Liver (tissue), 9 donors: ENCODE results near the gene PLIN1. TPM values are rescaled to one million over a fixed set of nuclear protein-coding genes. Genes with fewer than 3 reads are reported as not detected.

ENCODE experiments used
- DNase-seq: peaks from one replicate; pipeline ENCODE4 v3.0.0-alpha.2; 2017; ENCODE audit warnings: low spot score
- H3K27ac ChIP-seq, 2 donors: one replicate each; pipeline ENCODE4 v1.7.0; 2013; ENCODE audit warnings: inconsistent platforms in 2 of 2, low read length in 2 of 2, control low read depth in 1 of 2, low read depth in 1 of 2, mild to moderate bottlenecking in 1 of 2
- H3K27me3 ChIP-seq, 4 donors: one replicate each; pipeline versions ENCODE4 v1.6.1 to v1.7.0; 2013; ENCODE audit warnings: low read length in 3 of 4, inconsistent platforms in 1 of 4, mild to moderate bottlenecking in 1 of 4, moderate library complexity in 1 of 4; ENCODE audit not compliant: control insufficient read depth in 4 of 4, insufficient read depth in 4 of 4
- H3K36me3 ChIP-seq, 4 donors: one replicate each; pipeline versions ENCODE4 v1.6.1 to v1.7.0; 2013; ENCODE audit warnings: low read length in 3 of 4, mild to moderate bottlenecking in 3 of 4, low read depth in 1 of 4, moderate library complexity in 1 of 4; ENCODE audit not compliant: control insufficient read depth in 4 of 4, insufficient read depth in 3 of 4
- H3K4me1 ChIP-seq, 4 donors: one replicate each; pipeline versions ENCODE4 v1.6.1 to v1.7.0; 2013; ENCODE audit warnings: low read length in 3 of 4, mild to moderate bottlenecking in 3 of 4, moderate library complexity in 1 of 4; ENCODE audit not compliant: control insufficient read depth in 4 of 4, insufficient read depth in 4 of 4
- H3K4me3 ChIP-seq, 3 donors: one replicate each; pipeline versions ENCODE4 v1.6.1 to v1.7.0; 2013; ENCODE audit warnings: low read length in 3 of 3, control low read depth in 1 of 3, low read depth in 1 of 3, mild to moderate bottlenecking in 1 of 3
- H3K9ac ChIP-seq, 2 donors: one replicate each; pipeline ENCODE4 v1.7.0; 2013; ENCODE audit warnings: low read length in 2 of 2, mild to moderate bottlenecking in 2 of 2, moderate library complexity in 2 of 2, control low read depth in 1 of 2, low read depth in 1 of 2
- H3K9me3 ChIP-seq, 4 donors: one replicate each; pipeline versions ENCODE4 v1.6.1 to v1.7.0; 2013; ENCODE audit warnings: low read length in 3 of 4; ENCODE audit not compliant: control insufficient read depth in 4 of 4
- ATF3 ChIP-seq: IDR thresholded peaks from 2 replicates; pipeline ENCODE4 v1.6.1; 2016; ENCODE audit warnings: antibody characterized with exemption
- CTCF ChIP-seq: fragments of 150-350 bp; IDR thresholded peaks from 2 replicates; pipeline ENCODE4 v1.5.1; 2017; ENCODE audit warnings: improper control_type of control experiment, low read depth, low read length; ENCODE audit not compliant: missing input control
- EGR1 ChIP-seq, 2 donors: IDR thresholded peaks; 2 replicates each; pipeline ENCODE4 v1.6.1; 2016 to 2018; ENCODE audit warnings: antibody characterized with exemption in 2 of 2, low read depth in 2 of 2
- FOXA1 ChIP-seq: IDR thresholded peaks from 2 replicates; pipeline ENCODE4 v1.6.1; 2016; ENCODE audit warnings: antibody characterized with exemption
- FOXA2 ChIP-seq: IDR thresholded peaks from 2 replicates; pipeline ENCODE4 v1.6.1; 2016; ENCODE audit warnings: antibody characterized with exemption
- GABPA ChIP-seq, 2 donors: IDR thresholded peaks in 1 of 2; conservative IDR thresholded peaks in 1 of 2; 2 replicates each; pipeline ENCODE4 v1.6.1; 2016; ENCODE audit warnings: antibody characterized with exemption in 2 of 2, mild to moderate bottlenecking in 1 of 2, moderate library complexity in 1 of 2
- HNF4A ChIP-seq, 2 donors: conservative IDR thresholded peaks; 2 replicates each; pipeline ENCODE4 v1.6.1; 2016; ENCODE audit warnings: antibody characterized with exemption in 2 of 2, mild to moderate bottlenecking in 2 of 2
- HNF4G ChIP-seq: IDR thresholded peaks from 2 replicates; pipeline ENCODE4 v1.6.1; 2016; ENCODE audit warnings: antibody characterized with exemption
- JUND ChIP-seq, 2 donors: IDR thresholded peaks; 2 replicates each; pipeline ENCODE4 v1.6.1; 2016; ENCODE audit warnings: antibody characterized with exemption in 2 of 2
- MAX ChIP-seq: IDR thresholded peaks from 2 replicates; pipeline ENCODE4 v1.6.1; 2016; ENCODE audit warnings: antibody characterized with exemption
- NR2F2 ChIP-seq: IDR thresholded peaks from 2 replicates; pipeline ENCODE4 v1.6.1; 2016; ENCODE audit warnings: antibody characterized with exemption
- RAD21 ChIP-seq, 2 donors: IDR thresholded peaks; 2 replicates each; pipeline ENCODE4 v1.6.1; 2016; ENCODE audit warnings: antibody characterized with exemption in 2 of 2, mild to moderate bottlenecking in 2 of 2
- REST ChIP-seq: IDR thresholded peaks from 2 replicates; pipeline ENCODE4 v1.6.1; 2016; ENCODE audit warnings: antibody characterized with exemption, mild to moderate bottlenecking
- RXRA ChIP-seq, 2 donors: IDR thresholded peaks; 2 replicates each; pipeline ENCODE4 v1.6.1; 2017 to 2018; ENCODE audit warnings: antibody characterized with exemption in 2 of 2, mild to moderate bottlenecking in 1 of 2
- SP1 ChIP-seq: IDR thresholded peaks from 2 replicates; pipeline ENCODE4 v1.6.1; 2018; ENCODE audit warnings: antibody characterized with exemption, mild to moderate bottlenecking
- TAF1 ChIP-seq: conservative IDR thresholded peaks from 2 replicates; pipeline ENCODE4 v1.6.1; 2016; ENCODE audit warnings: antibody characterized with exemption, mild to moderate bottlenecking
- YY1 ChIP-seq: IDR thresholded peaks from 2 replicates; pipeline ENCODE4 v1.6.1; 2016; ENCODE audit warnings: antibody characterized with exemption, mild to moderate bottlenecking
- ZBTB33 ChIP-seq: IDR thresholded peaks from 2 replicates; pipeline ENCODE4 v1.6.1; 2016; ENCODE audit warnings: antibody characterized with exemption
- WGBS: extraction: QIAGEN DNeasy Blood & Tissue Kit; methylation state at CpG from one replicate; pipeline ENCODE4 v1.1.7; 2013; 5-methylcytosine and 5-hydroxymethylcytosine counted together
- polyA plus RNA-seq, 2 donors: library from polyadenylated mRNA; stranded (reverse) in 1 of 2; unstranded in 1 of 2; fragments of 200-250 nt in 1 of 2; fragments of >200 nt in 1 of 2; fragmentation: Nextera tagmentation in 1 of 2; extraction: Ambion mirVana in 1 of 2; gene quantifications; one replicate each; pipeline versions ENCODE4 v1.2.1 to v1.2.3, GENCODE V29; 2013 to 2015
- total RNA-seq, 2 donors: library from RNA; depleted of rRNA; stranded (reverse); fragments of >200 nt; gene quantifications; one replicate each; pipeline ENCODE4 v1.2.3, GENCODE V29; 2014
- donor health status: healthy.
- donor health status: healthy.
- donor health status: healthy.
- donor health status: healthy.
- donor health status: healthy.

Gene PLIN1
- total and polyA plus RNA-seq, 4 donors, result 10.2 to 46.0 (median 13.3) TPM

- Histone ChIP-seq H3K4me3 (no peak overlapping the region), H3K9ac (peak overlapping the region in 1 of 2 donors; percentile 21), H3K4me1 (peaks cover 4 to 35% (median 29%) of the 10 kb centered on the region in 4 donors), H3K27ac (peak overlapping the region; percentile 80 to 93), H3K36me3 (peaks cover 0 to 22% (median 7%) of the 10 kb centered on the region in 4 donors), H3K9me3 (no peaks in the 10 kb centered on the region), H3K27me3 (no peaks in the 10 kb centered on the region)
- TF ChIP-seq JUND (IDR thresholded peaks at IDR 0.05) (peak; percentile 88 to 95), HNF4G (peak; percentile 97), YY1 (peak; percentile 78), TAF1 (no peak), CTCF (no peak), REST (peak; percentile 93), GABPA (IDR thresholded peaks at IDR 0.05 in 1 of 2, conservative IDR thresholded peaks at IDR 0.05 in 1 of 2) (peak; percentile 25 to 74), RAD21 (IDR thresholded peaks at IDR 0.05) (peak; percentile 44 to 45), ZBTB33 (peak; percentile 90), HNF4A (conservative IDR thresholded peaks at IDR 0.05) (peak; percentile 100), ATF3 (peak; percentile 73), NR2F2 (peak; percentile 89), SP1 (peak; percentile 100), FOXA1 (peak; percentile 76), MAX (peak; percentile 91), EGR1 (IDR thresholded peaks at IDR 0.05; ENCODE audit: low read depth in 2 of 2) (no peak), RXRA (IDR thresholded peaks at IDR 0.05) (peak; percentile 96 to 98), FOXA2 (peak; percentile 64)
- DNase-seq, result peak; percentile 52
- WGBS, result 26% methylated on average over 5 of the region's 5 CpGs
These were observed 1.2 kb upstream of the PLIN1 start for GRCh38 chr15:89680282-89680873.
